ENCODE measurements around the gene SLC5A8.
"Not testable (repeated sequence)": the region's sequence is repeated elsewhere in the genome, so short reads cannot be mapped to it uniquely, and the experiment has no call there.

The SLC5A8 gene

DNA sequence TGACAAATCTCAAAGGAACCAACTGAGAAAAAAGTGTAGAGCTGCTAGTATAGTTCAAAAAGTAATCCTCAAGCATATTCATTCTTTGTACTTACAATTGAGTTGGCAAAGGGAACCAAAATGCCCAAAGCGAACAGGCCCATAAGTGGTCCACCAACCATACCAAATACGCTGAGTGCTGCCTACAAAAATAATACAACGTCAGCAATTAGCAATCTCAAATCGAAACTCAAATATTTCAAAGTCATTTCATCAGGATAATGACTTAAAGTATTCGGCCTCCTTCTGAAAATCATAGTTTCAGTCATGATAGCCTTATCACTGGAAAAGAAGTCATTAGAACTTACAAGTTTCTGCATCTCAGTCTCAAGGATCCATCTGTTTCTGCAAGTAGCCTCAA lies 42.0 kb downstream of the SLC5A8 start:
- DNase-seq (ENCODE audit: low spot score), result no peak

DNA sequence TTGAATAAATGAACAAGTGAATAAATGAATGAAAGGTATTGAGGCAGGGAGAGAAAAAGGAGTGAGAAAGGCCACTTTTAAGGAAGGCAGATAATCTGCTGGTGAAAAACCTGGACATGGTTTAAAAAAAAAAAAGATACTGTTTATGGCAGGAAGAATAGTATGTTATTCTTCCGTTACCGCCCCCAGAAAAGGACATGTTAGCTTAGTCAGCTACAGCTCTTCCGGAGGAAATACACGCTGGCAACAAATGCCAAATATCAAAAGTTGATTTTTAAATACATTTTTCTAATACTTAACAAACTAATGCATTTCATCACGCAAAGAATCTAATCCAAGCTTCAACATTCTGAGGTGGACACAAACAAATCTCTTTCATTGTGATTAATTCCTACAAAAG lies 43.2 kb downstream of the SLC5A8 start:
- no peak for DNase-seq (ENCODE audit: low spot score)

DNA sequence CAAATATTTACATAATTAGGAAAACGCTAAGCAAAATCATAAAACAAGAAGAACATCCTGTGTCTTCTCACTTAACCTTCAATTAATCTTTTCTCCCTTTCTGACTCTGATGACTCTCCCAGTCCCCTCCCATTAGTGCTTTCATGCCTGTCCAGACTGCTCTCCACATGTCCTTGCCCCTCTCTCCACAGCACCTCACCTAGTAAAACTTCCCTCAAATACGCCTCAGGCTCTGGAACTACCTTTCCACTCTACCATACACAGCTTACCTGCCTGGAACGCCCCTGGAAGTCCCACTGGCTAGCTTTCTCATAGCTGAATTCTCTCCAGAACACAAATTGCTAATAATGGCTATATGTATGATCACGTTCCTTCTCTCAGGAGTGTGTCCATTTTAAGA lies 44.7 kb downstream of the SLC5A8 start:
- no peak for DNase-seq (ENCODE audit: low spot score)

DNA sequence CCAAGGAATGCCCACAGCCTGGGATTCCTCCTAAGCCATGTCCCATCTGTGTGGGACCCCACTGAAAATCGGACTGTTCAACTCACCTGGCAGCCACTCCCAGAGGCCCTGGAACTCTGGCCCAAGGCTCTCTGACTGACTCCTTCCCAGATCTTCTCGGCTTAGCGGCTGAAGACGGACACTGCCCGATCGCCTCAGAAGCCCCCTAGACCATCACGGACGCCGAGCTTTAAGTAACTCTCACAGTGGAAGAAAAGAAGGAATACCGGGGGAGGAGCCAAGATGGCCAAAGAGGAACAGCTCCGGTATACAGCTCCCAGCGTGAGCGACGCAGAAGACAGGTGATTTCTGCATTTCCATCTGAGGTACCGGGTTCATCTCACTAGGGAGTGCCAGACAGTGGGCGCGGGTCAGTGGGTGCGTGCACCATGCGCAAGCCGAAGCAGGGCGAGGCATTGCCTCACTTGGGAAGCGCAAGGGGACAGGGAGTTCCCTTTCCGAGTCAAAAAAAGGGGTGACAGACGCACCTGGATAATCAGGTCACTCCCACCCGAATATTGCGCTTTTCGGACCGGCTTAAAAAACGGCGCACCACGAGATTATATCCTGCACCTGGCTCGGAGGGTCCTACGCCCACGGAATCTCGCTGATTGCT lies 64.1 kb downstream of the SLC5A8 start:
- not testable (repeated sequence) for DNase-seq (ENCODE audit: low spot score)

DNA sequence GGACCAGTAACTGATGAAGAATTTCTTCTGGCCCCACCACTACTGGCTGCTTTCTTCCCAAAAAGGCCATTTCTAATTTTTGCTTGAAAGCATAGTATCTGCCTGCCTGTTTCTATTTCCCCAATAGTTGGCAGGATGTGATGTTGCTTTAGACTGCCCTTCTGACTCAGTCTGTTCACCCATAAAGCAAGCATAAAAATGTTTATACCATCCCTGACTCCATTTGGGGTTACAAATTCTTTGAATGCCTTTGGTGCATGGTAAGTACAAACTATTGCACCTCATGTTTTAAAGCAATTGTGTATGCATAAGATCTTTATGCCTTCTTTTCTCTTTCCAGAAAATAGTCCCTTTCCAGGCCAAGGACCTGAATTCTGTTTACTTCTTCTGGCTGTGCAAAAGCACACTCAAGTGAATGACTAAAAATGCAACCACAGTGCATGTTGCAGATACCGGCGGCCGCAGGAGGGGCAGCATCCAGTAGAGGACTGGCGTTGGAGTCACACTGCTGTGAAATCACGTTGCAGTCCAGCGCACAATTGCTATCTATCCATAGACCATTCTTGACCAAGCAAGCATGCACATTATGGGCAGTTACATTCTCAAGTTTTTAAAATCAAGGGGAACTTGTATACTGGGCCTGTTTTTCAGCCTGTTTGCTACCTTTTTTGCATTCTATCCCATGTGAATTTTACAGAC lies 82.4 kb downstream of the SLC5A8 start:
- peak; percentile 32 for DNase-seq (ENCODE audit: low spot score)

DNA sequence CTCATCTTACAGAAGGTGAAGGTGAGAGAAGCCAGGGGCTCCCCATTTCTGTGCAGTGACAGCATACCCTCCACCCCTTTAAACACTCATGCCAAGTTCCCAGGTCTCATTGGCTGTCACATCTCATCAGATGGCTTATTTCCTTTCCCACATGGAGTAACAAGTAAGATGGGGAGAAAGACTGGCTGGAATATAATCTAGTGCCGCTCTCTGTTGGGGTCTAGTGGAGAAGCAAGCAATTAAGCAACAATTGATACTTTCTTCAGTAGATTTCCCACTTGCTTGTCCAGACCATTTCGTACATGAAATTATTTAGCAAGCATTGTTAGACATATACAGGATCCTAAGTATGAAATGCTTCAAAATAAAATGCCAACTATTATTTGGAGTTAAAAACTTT lies 92.2 kb downstream of the SLC5A8 start:
- no peak for DNase-seq (ENCODE audit: low spot score)

DNA sequence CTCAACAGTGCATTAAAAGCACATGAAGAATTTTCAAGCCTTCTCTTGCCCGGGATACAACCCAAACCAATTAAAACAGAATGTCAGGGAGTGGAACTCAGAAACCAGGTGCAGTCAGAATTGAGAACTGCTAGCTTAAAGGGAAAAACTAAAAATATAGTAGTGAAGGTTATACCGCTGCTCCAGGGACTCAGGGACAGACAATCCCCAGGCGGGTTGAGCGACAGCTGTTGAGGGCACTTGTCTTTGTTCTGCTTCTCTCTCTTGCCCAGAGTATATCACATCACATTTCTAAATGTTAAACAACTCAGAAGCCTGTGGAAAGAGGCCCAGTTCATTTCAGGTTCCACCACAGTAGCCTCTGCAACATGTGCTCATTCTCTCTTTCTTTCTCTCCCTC lies 93.1 kb downstream of the SLC5A8 start:
- no peak for DNase-seq (ENCODE audit: low spot score)

DNA sequence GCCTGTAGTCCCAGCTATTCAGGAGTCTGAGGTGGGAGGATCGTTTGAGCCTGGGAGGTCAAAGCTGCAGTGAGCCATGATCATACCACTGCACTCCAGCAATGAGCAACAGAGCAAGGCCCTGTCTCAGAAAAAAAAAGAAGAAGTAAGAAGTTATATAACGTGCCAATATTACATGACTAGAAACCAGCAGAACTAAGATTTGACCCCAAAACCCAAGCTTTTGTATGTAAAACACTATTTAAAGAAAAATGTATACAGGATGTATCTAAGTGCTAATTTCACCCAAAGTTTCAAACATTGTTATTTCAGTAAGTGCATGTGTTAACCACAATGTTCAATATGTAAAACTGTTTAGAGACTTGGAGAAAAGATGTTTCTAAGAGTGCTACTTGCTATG lies 94.7 kb downstream of the SLC5A8 start:
- DNase-seq (ENCODE audit: low spot score), result no peak

DNA sequence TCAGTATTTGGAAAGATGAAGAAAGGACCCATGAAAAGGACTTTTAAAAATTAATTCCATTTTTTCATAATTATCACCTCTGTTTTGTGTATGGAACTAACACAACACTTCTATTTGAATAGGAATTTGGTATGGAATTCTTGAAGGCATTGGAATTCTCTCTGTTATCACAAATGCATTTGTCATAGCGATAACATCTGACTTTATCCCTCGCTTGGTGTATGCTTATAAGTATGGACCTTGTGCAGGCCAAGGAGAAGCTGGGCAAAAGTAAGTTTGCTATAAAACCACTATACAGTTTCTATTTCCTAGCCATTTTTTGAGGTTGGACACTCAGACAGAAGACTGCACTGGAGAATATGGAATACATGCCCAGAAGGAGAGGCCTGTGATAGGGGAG lies 98.6 kb downstream of the SLC5A8 start:
- no peak for DNase-seq (ENCODE audit: low spot score)

DNA sequence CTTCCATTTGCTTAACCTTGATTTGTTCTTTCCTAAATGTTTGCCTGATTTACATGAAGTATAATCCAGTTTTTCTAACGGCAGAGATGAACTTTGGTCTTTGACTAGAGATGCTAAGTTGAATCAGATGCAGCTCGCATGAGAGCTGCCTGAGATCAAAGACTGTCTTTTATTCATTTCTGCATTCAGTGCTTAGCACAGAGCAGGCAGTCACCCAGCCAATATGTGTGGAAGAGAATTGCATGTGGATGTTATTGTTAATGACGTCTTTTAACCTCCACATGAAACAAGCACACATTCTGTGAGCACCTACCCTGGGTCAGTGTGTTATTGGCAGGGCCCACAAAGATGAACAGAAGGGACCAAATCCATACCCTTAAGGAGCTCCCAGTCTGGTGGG lies 99.2 kb downstream of the SLC5A8 start:
- DNase-seq (ENCODE audit: low spot score), result no peak

DNA sequence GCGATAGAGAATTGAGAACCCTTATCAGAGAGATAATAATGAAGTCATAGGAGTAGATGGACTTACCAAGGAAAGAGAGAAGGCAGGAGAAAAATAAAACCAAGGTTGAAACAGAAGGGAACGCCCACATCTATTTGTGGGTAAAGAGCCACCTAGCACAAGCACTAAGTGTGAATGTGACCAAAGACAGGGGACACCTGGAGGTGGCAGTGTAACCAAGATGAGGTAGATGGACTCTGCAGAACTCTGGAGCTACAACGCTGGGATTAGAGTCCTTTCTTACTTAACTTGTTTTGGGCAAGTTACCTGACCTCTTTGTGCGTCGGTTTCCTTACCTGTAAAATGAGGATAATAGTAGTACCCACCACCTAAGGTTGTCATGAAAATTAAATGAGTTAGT lies 101.9 kb downstream of the SLC5A8 start:
- no peak for DNase-seq (ENCODE audit: low spot score)

DNA sequence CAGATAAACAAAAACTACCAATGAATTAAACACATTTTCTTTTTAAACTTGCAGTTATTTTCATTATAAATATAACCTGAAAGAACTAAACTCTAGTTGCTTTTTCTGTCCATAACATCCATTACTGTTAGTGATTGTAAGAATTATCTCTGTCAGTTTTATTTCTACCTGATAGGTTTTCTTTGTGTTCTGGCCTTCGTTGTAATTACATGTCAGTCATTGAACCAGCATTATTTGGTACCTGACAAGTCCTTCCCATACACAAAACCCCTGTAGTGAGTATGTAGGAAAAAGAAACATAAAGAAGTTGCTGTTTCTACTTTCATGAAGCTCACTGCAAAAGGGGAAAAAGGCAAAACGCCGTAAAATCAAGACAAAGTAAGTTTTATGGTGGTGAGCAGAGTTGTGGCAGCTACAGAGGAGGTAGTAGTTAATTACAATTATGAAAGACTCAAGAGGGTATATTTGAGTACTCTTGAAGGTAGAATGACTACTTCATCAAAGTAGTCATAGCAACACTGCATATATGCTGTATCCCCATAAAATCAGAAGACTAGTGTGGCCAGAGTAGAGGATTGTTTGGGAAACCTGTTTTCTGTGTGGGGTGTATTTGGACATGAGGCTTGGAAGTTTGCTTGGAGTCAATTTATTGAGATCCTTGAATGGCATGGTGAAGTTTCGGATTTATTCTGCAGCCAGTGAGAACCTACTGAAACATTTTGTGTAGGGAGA lies 102.8 kb downstream of the SLC5A8 start:
- no peak for DNase-seq (ENCODE audit: low spot score)
